Keratinocyte (primary cell): Measurements from ENCODE around the gene DLG2. TPM values are rescaled to one million over a fixed set of nuclear protein-coding genes. Genes with fewer than 3 reads are reported as not detected.
"Not testable (repeated sequence)": the region's sequence is repeated elsewhere in the genome, so short reads cannot be mapped to it uniquely, and the experiment has no call there.

Experiments
- DNase-seq: peaks from one replicate; pipeline ENCODE4 v3.0.0-alpha.2; 2011; ENCODE audit warnings: low read depth, missing footprints, low spot score
- FAIRE-seq: peaks from 2 replicates; lab custom pipeline; 2011; peaks lifted over from hg19 to GRCh38; lab: Jason Lieb, UNC
- H2AFZ ChIP-seq: 2 replicates; pipeline ENCODE4 v1.6.0; 2012; ENCODE audit warnings: low read length, control low read depth, inconsistent platforms; ENCODE audit not compliant: control insufficient read depth
- H3K27ac ChIP-seq: 2 replicates; pipeline ENCODE4 v1.5.1; 2011; ENCODE audit warnings: low read length; ENCODE audit not compliant: control insufficient read depth, insufficient read depth
- H3K27me3 ChIP-seq: 3 replicates; pipeline ENCODE4 v1.6.0; 2011; ENCODE audit warnings: low read length; ENCODE audit not compliant: control insufficient read depth, insufficient read depth; ENCODE audit errors: extremely low read depth
- H3K36me3 ChIP-seq, 2 experiments: 2 replicates in 1 of 2; 3 replicates in 1 of 2; pipeline ENCODE4 v1.5.1; 2011; ENCODE audit warnings: low read length in 2 of 2, mild to moderate bottlenecking in 1 of 2; ENCODE audit not compliant: control insufficient read depth in 2 of 2, insufficient read depth in 2 of 2; ENCODE audit errors: extremely low read depth in 1 of 2
- H3K4me1 ChIP-seq: 3 replicates; pipeline ENCODE4 v1.5.1; 2011; ENCODE audit warnings: low read length; ENCODE audit not compliant: control insufficient read depth, insufficient read depth; ENCODE audit errors: extremely low read depth
- H3K4me2 ChIP-seq: 3 replicates; pipeline ENCODE4 v1.6.0; 2011; ENCODE audit warnings: low read depth, low read length; ENCODE audit not compliant: control insufficient read depth, insufficient read depth; ENCODE audit errors: extremely low read depth
- H3K4me3 ChIP-seq, 3 experiments: fragments of 200-600 bp in 1 of 3; sonication (generic) in 1 of 3; 2 replicates in 2 of 3; 3 replicates in 1 of 3; pipeline ENCODE4 v1.5.1; 2011 to 2016; ENCODE audit warnings: low read length in 3 of 3, mild to moderate bottlenecking in 3 of 3, control low read depth in 2 of 3, inconsistent platforms in 1 of 3, low read depth in 1 of 3, mixed read lengths in 1 of 3, mixed run types in 1 of 3, moderate library complexity in 1 of 3; ENCODE audit not compliant: control insufficient read depth in 2 of 3, insufficient read depth in 2 of 3; ENCODE audit errors: extremely low read depth in 1 of 3
- H3K79me2 ChIP-seq: 2 replicates; pipeline ENCODE4 v1.6.0; 2012; ENCODE audit warnings: low read length; ENCODE audit not compliant: control insufficient read depth, insufficient read depth
- H3K9ac ChIP-seq: 3 replicates; pipeline ENCODE4 v1.6.0; 2011; ENCODE audit warnings: low read length; ENCODE audit not compliant: control insufficient read depth, insufficient read depth; ENCODE audit errors: extremely low read depth
- H3K9me1 ChIP-seq: 3 replicates; pipeline ENCODE4 v1.6.0; 2011; ENCODE audit warnings: low read length; ENCODE audit not compliant: control insufficient read depth, insufficient read depth; ENCODE audit errors: extremely low read depth
- H3K9me3 ChIP-seq: 2 replicates; pipeline ENCODE4 v1.5.1; 2012; ENCODE audit warnings: low read depth, low read length; ENCODE audit not compliant: control insufficient read depth
- H4K20me1 ChIP-seq: 3 replicates; pipeline ENCODE4 v1.6.0; 2011; ENCODE audit warnings: low read length; ENCODE audit not compliant: control insufficient read depth, insufficient read depth; ENCODE audit errors: extremely low read depth
- CTCF ChIP-seq, 3 experiments: IDR thresholded peaks in 1 of 3; conservative IDR thresholded peaks in 1 of 3; optimal IDR thresholded peaks in 1 of 3; 2 replicates in 2 of 3; 3 replicates in 1 of 3; pipeline versions ENCODE3 to v1.5.1; 2011; ENCODE audit warnings: low read length in 3 of 3, mild to moderate bottlenecking in 3 of 3, moderate library complexity in 2 of 3, control low read depth in 1 of 3, inconsistent platforms in 1 of 3; ENCODE audit not compliant: insufficient read depth in 2 of 3; ENCODE audit errors: extremely low read depth in 1 of 3
- EZH2 ChIP-seq: IDR thresholded peaks from one replicate; pipeline ENCODE4 v1.6.1; 2012; ENCODE audit warnings: inconsistent platforms, mild to moderate bottlenecking, low read length, moderate library complexity
- dilution Hi-C: fragments of 300-500 bp; cut with MboI; formaldehyde crosslinking; loops from one replicate; pipeline ENCODE4 v1.7.0; 2020; ENCODE audit warnings: low sequenced_read_pairs; ENCODE audit not compliant: extremely low pct_ligation_motif_present
- polyA plus RNA-seq, 5 experiments: library from polyadenylated mRNA; depleted of rRNA in 3 of 5; stranded (reverse) in 3 of 5; stranded (forward) in 1 of 5; unstranded in 1 of 5; fragments of >200 nt; gene quantifications; 1 replicate in 1 of 5; 2 replicates in 3 of 5; 3 replicates in 1 of 5; pipeline versions ENCODE4 v1.2.1 to v1.2.3, GENCODE V29; 2011 to 2012; ENCODE audit warnings: missing spikeins in 2 of 5, low read depth in 1 of 5, low replicate concordance in 1 of 5

The DLG2 gene
- polyA plus RNA-seq, 1 donor (not counting 4 experiments of a cell fraction or from before 2014, with no cell fraction given): 0.55 TPM

- FAIRE-seq: no peak
These were observed 6.9 kb downstream of the DLG2 start for GRCh38 chr11:85620256-85620655.

GRCh38 chr11:85619499-85619898, 7.6 kb downstream of the DLG2 start:
- TF ChIP-seq CTCF (optimal IDR thresholded peaks at IDR 0.05 in 1 of 3, IDR thresholded peaks at IDR 0.05 in 1 of 3, conservative IDR thresholded peaks at IDR 0.05 in 1 of 3; ENCODE audit: extremely low read depth in 1 of 3, insufficient read depth in 2 of 3, low read length in 3 of 3) (no peak), EZH2 (no peak)
- no peak overlapping the region for H3K9ac ChIP-seq
- no peaks in the 10 kb centered on the region for H3K79me2 ChIP-seq
- H3K27me3 ChIP-seq: no peaks in the 10 kb centered on the region
- no peak overlapping the region for H2AFZ ChIP-seq
- dilution Hi-C loops: no loop called here
- H3K4me1 ChIP-seq: no peaks in the 10 kb centered on the region
- no peaks in the 10 kb centered on the region for H3K9me1 ChIP-seq
- H4K20me1 ChIP-seq: no peaks in the 10 kb centered on the region
- H3K4me2 ChIP-seq: no peak overlapping the region
- no peak overlapping the region for H3K4me3 ChIP-seq
- H3K27ac ChIP-seq: no peak overlapping the region
- no peaks in the 10 kb centered on the region for H3K36me3 ChIP-seq
- DNase-seq: no peak
- H3K9me3 ChIP-seq: no peaks in the 10 kb centered on the region
- no peak for FAIRE-seq

More at GRCh38 chr11:85620256-85620655, 6.9 kb downstream of the DLG2 start:
- no peak overlapping the region for H3K4me3 ChIP-seq
- H3K9me1 ChIP-seq: no peaks in the 10 kb centered on the region
- H4K20me1 ChIP-seq: no peaks in the 10 kb centered on the region
- no peaks in the 10 kb centered on the region for H3K9me3 ChIP-seq
- dilution Hi-C loops: no loop called here
- H3K27ac ChIP-seq: no peak overlapping the region
- no peak for DNase-seq
- no peaks in the 10 kb centered on the region for H3K36me3 ChIP-seq
- TF ChIP-seq EZH2: no peak
- TF ChIP-seq CTCF (optimal IDR thresholded peaks at IDR 0.05 in 1 of 3, IDR thresholded peaks at IDR 0.05 in 1 of 3, conservative IDR thresholded peaks at IDR 0.05 in 1 of 3; ENCODE audit: extremely low read depth in 1 of 3, insufficient read depth in 2 of 3, low read length in 3 of 3): no peak
- H3K9ac ChIP-seq: no peak overlapping the region
- no peaks in the 10 kb centered on the region for H3K79me2 ChIP-seq
- H3K4me2 ChIP-seq: no peak overlapping the region
- H3K4me1 ChIP-seq: no peaks in the 10 kb centered on the region
- H3K27me3 ChIP-seq: no peaks in the 10 kb centered on the region
- no peak overlapping the region for H2AFZ ChIP-seq

- H3K27me3 ChIP-seq, H4K20me1 ChIP-seq, DNase-seq, H3K4me3 ChIP-seq, H3K9ac ChIP-seq, FAIRE-seq, H3K9me1 ChIP-seq, H3K4me2 ChIP-seq, H2AFZ ChIP-seq, H3K4me1 ChIP-seq, H3K36me3 ChIP-seq, H3K27ac ChIP-seq, H3K79me2 ChIP-seq, H3K9me3 ChIP-seq, dilution Hi-C loops: not testable (repeated sequence)
These were observed 15.5 kb downstream of the DLG2 start for GRCh38 chr11:85611643-85612042.

GRCh38 chr11:85609286-85609685, 17.9 kb downstream of the DLG2 start:
- H3K79me2 ChIP-seq, H2AFZ ChIP-seq, H3K27me3 ChIP-seq, H3K4me2 ChIP-seq, FAIRE-seq, dilution Hi-C loops, H3K9ac ChIP-seq, H3K4me1 ChIP-seq, H3K9me1 ChIP-seq, H3K9me3 ChIP-seq, H4K20me1 ChIP-seq, DNase-seq, H3K27ac ChIP-seq, H3K36me3 ChIP-seq, H3K4me3 ChIP-seq: not testable (repeated sequence)
